Upper lobe of left lung (tissue), 6 donors: ENCODE data around the gene SCAF4. TPM values are rescaled to one million over a fixed set of nuclear protein-coding genes. Genes with fewer than 3 reads are reported as not detected.
"Not testable (repeated sequence)": the region's sequence is repeated elsewhere in the genome, so short reads cannot be mapped to it uniquely, and the experiment has no call there.

ENCODE experiments used
- ATAC-seq, 2 donors: fragments of 200-7000 bp; cut with Tn5 transposase; one replicate each; pipeline ENCODE4 v1.9.1; 2022; ENCODE audit warnings: mild to moderate bottlenecking in 2 of 2, moderate library complexity in 2 of 2; ENCODE audit not compliant: low FRiP score in 2 of 2
- DNase-seq, 2 donors: peaks; one replicate each; pipeline ENCODE4 v3.0.0-alpha.2; 2019 to 2020
- H3K27ac ChIP-seq, 4 donors: fragments of 200-600 bp; sonication (generic); one replicate each; pipeline ENCODE4 v1.5.1; 2016 to 2019
- H3K27me3 ChIP-seq, 4 donors: fragments of 200-600 bp; sonication (generic); one replicate each; pipeline ENCODE4 v1.5.1; 2017 to 2019
- H3K36me3 ChIP-seq, 4 donors: fragments of 200-600 bp; sonication (generic); one replicate each; pipeline ENCODE4 v1.5.1; 2016 to 2019
- H3K4me1 ChIP-seq, 4 donors: fragments of 200-600 bp; sonication (generic); one replicate each; pipeline ENCODE4 v1.5.1; 2018 to 2019
- H3K4me3 ChIP-seq, 4 donors: fragments of 200-600 bp; sonication (generic); one replicate each; pipeline ENCODE4 v1.5.1; 2017 to 2019; ENCODE audit warnings: mild to moderate bottlenecking in 2 of 4, moderate library complexity in 1 of 4
- H3K9me3 ChIP-seq, 4 donors: fragments of 200-600 bp; sonication (generic); one replicate each; pipeline ENCODE4 v1.5.1; 2018 to 2019
- CTCF ChIP-seq, 6 experiments: fragments of 450-650 bp in 4 of 6; fragments of 200-600 bp in 2 of 6; sonication (generic) in 2 of 6; IDR thresholded peaks; one replicate each; pipeline ENCODE4 v1.5.1; 2016 to 2019; ENCODE audit warnings: antibody characterized with exemption in 6 of 6
- EP300 ChIP-seq, 4 donors: sonication (generic); formaldehyde crosslinking; IDR thresholded peaks; one replicate each; pipeline ENCODE4 v1.5.1; 2017; ENCODE audit warnings: antibody characterized with exemption in 4 of 4, control low read depth in 2 of 4
- POLR2A ChIP-seq, 4 donors: fragments of 450-650 bp; IDR thresholded peaks; one replicate each; pipeline ENCODE4 v1.5.1; 2016 to 2017; ENCODE audit warnings: antibody characterized with exemption in 4 of 4, mild to moderate bottlenecking in 2 of 4
- POLR2AphosphoS5 ChIP-seq, 2 donors: sonication (generic); formaldehyde crosslinking; IDR thresholded peaks; one replicate each; pipeline ENCODE4 v1.5.1; 2017; ENCODE audit warnings: antibody characterized with exemption in 2 of 2
- WGBS, 2 donors: methylation state at CpG; one replicate each; pipeline ENCODE4 v1.1.5; 2017 to 2018; 5-methylcytosine and 5-hydroxymethylcytosine counted together
- total RNA-seq, 6 donors: library from RNA; depleted of rRNA in 4 of 6; stranded (reverse); fragments of >200 nt in 4 of 6; gene quantifications; one replicate each; pipeline versions ENCODE4 v1.1.0 to v1.2.1, GENCODE V29; 2016 to 2021
- donor health status: DM: no; HTN: no; CAD: no; lungs with moderate emphysema.
- donor health status: DM: no; HTN: yes; CAD: no; lungs with severe emphysema.

SCAF4 gene
- total RNA-seq, 6 donors from 2014 or later, result 21.3 to 36.7 (median 29.4) TPM

GRCh38 chr21:31634993-31635392 lies 96.9 kb downstream of the SCAF4 start:
- no peaks in the 10 kb centered on the region for H3K4me1 ChIP-seq
- H3K36me3 ChIP-seq, result no peaks in the 10 kb centered on the region
- TF ChIP-seq CTCF (IDR thresholded peaks at IDR 0.05) (no peak), EP300 (IDR thresholded peaks at IDR 0.05) (no peak), POLR2AphosphoS5 (IDR thresholded peaks at IDR 0.05) (no peak), POLR2A (IDR thresholded peaks at IDR 0.05) (no peak)
- H3K27ac ChIP-seq, result no peak overlapping the region
- no peak for ATAC-seq
- no peak for DNase-seq
- WGBS, 2 donors, result 93 to 95% methylated on average over 3 of the region's 3 CpGs
- peaks cover 0 to 4% (median 0%) of the 10 kb centered on the region in 4 donors for H3K9me3 ChIP-seq
- H3K27me3 ChIP-seq, result no peaks in the 10 kb centered on the region
- no peak overlapping the region for H3K4me3 ChIP-seq

GRCh38 chr21:31631881-31632280 lies 100.0 kb downstream of the SCAF4 start:
- 95 to 96% methylated on average over 6 of the region's 6 CpGs for WGBS, 2 donors
- not testable (repeated sequence) for ATAC-seq

GRCh38 chr21:31629972-31630711 lies 101.8 kb downstream of the SCAF4 start:
- peak in 1 of 2 donors; percentile 52 for DNase-seq
- no peak for TF ChIP-seq CTCF (IDR thresholded peaks at IDR 0.05)
- TF ChIP-seq POLR2AphosphoS5 (IDR thresholded peaks at IDR 0.05), result no peak
- no peak for TF ChIP-seq EP300 (IDR thresholded peaks at IDR 0.05)
- TF ChIP-seq POLR2A (IDR thresholded peaks at IDR 0.05), result no peak
- no peak for ATAC-seq
- Histone ChIP-seq H3K27me3 (no peaks in the 10 kb centered on the region), H3K27ac (no peak overlapping the region), H3K36me3 (no peaks in the 10 kb centered on the region), H3K4me1 (no peaks in the 10 kb centered on the region), H3K9me3 (no peaks in the 10 kb centered on the region), H3K4me3 (no peak overlapping the region)
- WGBS, 2 donors, result 59% methylated on average over 8 of the region's 8 CpGs

More at GRCh38 chr21:31631881-31632280, 100.0 kb downstream of the SCAF4 start:
- DNase-seq, H3K27ac ChIP-seq, H3K4me1 ChIP-seq, H3K36me3 ChIP-seq, H3K4me3 ChIP-seq, H3K27me3 ChIP-seq, H3K9me3 ChIP-seq: not testable (repeated sequence)

- H3K27me3 ChIP-seq, result no peaks in the 10 kb centered on the region
- H3K4me3 ChIP-seq, result no peak overlapping the region
- no peaks in the 10 kb centered on the region for H3K4me1 ChIP-seq
- DNase-seq (no peak), ATAC-seq (no peak)
- TF ChIP-seq POLR2AphosphoS5 (IDR thresholded peaks at IDR 0.05) (no peak), EP300 (IDR thresholded peaks at IDR 0.05) (no peak), POLR2A (IDR thresholded peaks at IDR 0.05) (no peak), CTCF (IDR thresholded peaks at IDR 0.05) (no peak)
- no peaks in the 10 kb centered on the region for H3K36me3 ChIP-seq
- no peak overlapping the region for H3K27ac ChIP-seq
- no peaks in the 10 kb centered on the region for H3K9me3 ChIP-seq
- 94% methylated on average over 11 of the region's 11 CpGs for WGBS, 2 donors
These were observed 106.9 kb downstream of the SCAF4 start for GRCh38 chr21:31624961-31625491.

- 82 to 87% methylated on average over 3 of the region's 3 CpGs for whole genome bisulfite sequencing, 2 donors
- no peak for DNase-seq
- Histone ChIP-seq H3K27ac (no peak overlapping the region), H3K4me3 (no peak overlapping the region), H3K4me1 (no peaks in the 10 kb centered on the region), H3K9me3 (no peaks in the 10 kb centered on the region), H3K36me3 (no peaks in the 10 kb centered on the region), H3K27me3 (no peaks in the 10 kb centered on the region)
- TF ChIP-seq POLR2A (IDR thresholded peaks at IDR 0.05), result no peak
- no peak for TF ChIP-seq CTCF (IDR thresholded peaks at IDR 0.05)
- no peak for TF ChIP-seq EP300 (IDR thresholded peaks at IDR 0.05)
- no peak for TF ChIP-seq POLR2AphosphoS5 (IDR thresholded peaks at IDR 0.05)
- ATAC-seq, result no peak
These were observed 107.7 kb downstream of the SCAF4 start for GRCh38 chr21:31624181-31624580.
